Panc1 (cell line): ENCODE results near the gene WWOX. TPM values are rescaled to one million over a fixed set of nuclear protein-coding genes. Genes with fewer than 3 reads are reported as not detected.
A peak's percentile ranks its signal among the peaks of the same experiment; 100 is the strongest.

ENCODE experiments used
- ATAC-seq: fragments of 200-7000 bp; cut with Tn5 transposase; 2 replicates; pipeline ENCODE4 v1.9.1; 2020; ENCODE audit warnings: mild to moderate bottlenecking, moderate library complexity
- BruUV-seq: library from RNA; stranded (reverse); fragments of 400-500 nt; replicated peaks from 2 replicates; lab custom pipeline; 2021; lab: Mats Ljungman, UMichigan
- CTCF ChIA-PET: fragments of 300-600 bp; sonication (Branson Sonifier 250); formaldehyde crosslinking; loops from one replicate; lab custom pipeline; 2022; ENCODE audit warnings: antibody characterized with exemption; lab: Charles Lee
- POLR2A ChIA-PET: fragments of 300-600 bp; sonication (Branson Sonifier 250); formaldehyde crosslinking; loops from one replicate; lab custom pipeline; 2022; ENCODE audit warnings: antibody characterized with exemption; lab: Charles Lee
- DNase-seq: peaks from one replicate; pipeline ENCODE4 v3.0.0-alpha.2; 2010; ENCODE audit warnings: low read depth, low spot score
- H3K27ac ChIP-seq: 2 replicates; pipeline ENCODE4 v1.5.1; 2011; ENCODE audit warnings: mild to moderate bottlenecking, low read length, inconsistent platforms
- H3K27me3 ChIP-seq: fragments of 200-500 bp; sonication (Bioruptor generic); 2 replicates; pipeline ENCODE4 v1.6.0; 2014; ENCODE audit warnings: low read length, inconsistent platforms; ENCODE audit not compliant: control insufficient read depth, insufficient read depth
- H3K36me3 ChIP-seq: fragments of 200-500 bp; sonication (Bioruptor generic); 2 replicates; pipeline ENCODE4 v1.5.1; 2014; ENCODE audit warnings: inconsistent platforms, mild to moderate bottlenecking, low read length, moderate library complexity; ENCODE audit not compliant: control insufficient read depth, insufficient read depth
- H3K4me1 ChIP-seq: 2 replicates; pipeline ENCODE4 v1.5.1; 2011; ENCODE audit warnings: inconsistent platforms, mild to moderate bottlenecking, low read length, moderate library complexity; ENCODE audit not compliant: control insufficient read depth, insufficient read depth
- H3K4me3 ChIP-seq, 2 experiments: 2 replicates each; pipeline ENCODE4 v1.5.1; 2011 to 2012; ENCODE audit warnings: low read depth in 2 of 2, low read length in 2 of 2, mild to moderate bottlenecking in 2 of 2, inconsistent platforms in 1 of 2, moderate library complexity in 1 of 2
- H3K9me3 ChIP-seq: fragments of 200-500 bp; sonication (Bioruptor generic); 2 replicates; pipeline ENCODE4 v1.5.1; 2014; ENCODE audit warnings: low read depth, mild to moderate bottlenecking, inconsistent platforms, low read length, moderate library complexity; ENCODE audit not compliant: control insufficient read depth, insufficient read depth
- POLR2AphosphoS5 ChIP-seq: IDR thresholded peaks from 2 replicates; pipeline ENCODE4 v1.6.1; 2012; ENCODE audit warnings: mild to moderate bottlenecking, low read depth, low read length, moderate library complexity
- SIN3A ChIP-seq: IDR thresholded peaks from 2 replicates; pipeline ENCODE4 v1.6.1; 2012; ENCODE audit warnings: low read depth, mild to moderate bottlenecking, low read length, moderate library complexity, borderline replicate concordance; ENCODE audit not compliant: insufficient read depth
- TCF7L2 ChIP-seq: IDR thresholded peaks from 2 replicates; pipeline ENCODE4 v1.6.1; 2011; ENCODE audit warnings: mild to moderate bottlenecking, low read depth, low read length, inconsistent platforms
- in situ Hi-C: cut with HindIII; loops from 2 replicates; pipeline ENCODE4 v1.10.0; 2016; ENCODE audit warnings: low sequenced_read_pairs, low pct_unique_long_range_greater_than_20kb
- intact Hi-C: fragments of 100-400 bp; cut with micrococcal nuclease; formaldehyde crosslinking; loops from one replicate; pipeline ENCODE4 v1.10.0; 2022; ENCODE audit not compliant: unreplicated experiment
- total RNA-seq: library from RNA; stranded (reverse); gene quantifications from one replicate; pipeline ENCODE4 v1.2.1, GENCODE V29; 2021; ENCODE audit not compliant: unreplicated experiment
- TF ChIP-seq, protein P1 (sequence below), 2 experiments: IDR thresholded peaks; 2 replicates each; pipeline ENCODE4 v1.6.1; 2011 to 2012; ENCODE audit warnings: low read depth in 2 of 2, control low read depth in 1 of 2, low read length in 1 of 2, mild to moderate bottlenecking in 1 of 2, moderate library complexity in 1 of 2; ENCODE audit not compliant: insufficient read depth in 1 of 2
- TF ChIP-seq, protein P2 (sequence below): fragments of 450-650 bp; IDR thresholded peaks from 2 replicates; pipeline ENCODE4 v1.5.1; 2017; ENCODE audit warnings: mild to moderate bottlenecking

WWOX gene
- total RNA-seq, 1 experiment from 2014 or later = 12.5 TPM

DNA sequence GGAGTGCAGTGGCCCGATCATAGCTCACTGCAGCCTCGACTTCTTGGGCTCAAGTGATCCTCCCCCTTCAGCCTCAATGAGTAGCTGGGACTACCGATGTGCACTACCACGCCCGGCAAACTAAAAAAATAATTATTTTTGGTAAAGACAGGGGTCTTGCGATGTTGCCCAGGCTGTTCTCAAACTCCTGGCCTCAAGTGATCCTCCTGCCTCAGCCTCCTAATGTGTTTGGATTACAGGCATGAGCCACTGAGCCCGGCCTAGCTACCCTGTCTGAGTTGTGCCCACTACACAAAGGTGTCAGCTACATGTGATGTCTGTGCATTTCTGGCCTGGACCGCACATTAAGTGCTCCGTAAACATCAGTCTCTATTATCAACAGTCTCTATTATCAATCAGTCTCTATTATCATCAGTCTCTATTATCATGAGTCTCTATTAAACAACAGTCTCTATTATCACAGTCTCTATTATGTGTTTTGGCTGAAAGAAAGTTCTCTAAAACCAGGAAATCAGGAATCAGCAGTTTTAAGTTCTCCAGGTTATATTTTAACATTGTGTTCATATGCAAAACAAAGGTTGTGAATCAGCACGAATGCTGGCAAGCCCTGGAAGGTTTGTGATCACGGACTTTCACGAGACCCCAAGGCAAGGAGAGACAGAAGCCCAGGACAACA is 721 bp upstream of the WWOX start:
- ATAC-seq (no peak), DNase-seq (peak; percentile 7)
- Histone ChIP-seq H3K36me3 (no peaks in the 10 kb centered on the region), H3K27ac (peak overlapping the region; percentile 80), H3K9me3 (no peaks in the 10 kb centered on the region), H3K27me3 (no peaks in the 10 kb centered on the region), H3K4me1 (peaks cover 4% of the 10 kb centered on the region; the same call in 1 of the 2 replicates), H3K4me3 (peak overlapping the region; percentile 75 to 80)
- in situ Hi-C loops = no loop called here
- ChIA-PET POLR2A (no interaction called here), CTCF (no interaction called here)
- TF ChIP-seq, protein P1, sequence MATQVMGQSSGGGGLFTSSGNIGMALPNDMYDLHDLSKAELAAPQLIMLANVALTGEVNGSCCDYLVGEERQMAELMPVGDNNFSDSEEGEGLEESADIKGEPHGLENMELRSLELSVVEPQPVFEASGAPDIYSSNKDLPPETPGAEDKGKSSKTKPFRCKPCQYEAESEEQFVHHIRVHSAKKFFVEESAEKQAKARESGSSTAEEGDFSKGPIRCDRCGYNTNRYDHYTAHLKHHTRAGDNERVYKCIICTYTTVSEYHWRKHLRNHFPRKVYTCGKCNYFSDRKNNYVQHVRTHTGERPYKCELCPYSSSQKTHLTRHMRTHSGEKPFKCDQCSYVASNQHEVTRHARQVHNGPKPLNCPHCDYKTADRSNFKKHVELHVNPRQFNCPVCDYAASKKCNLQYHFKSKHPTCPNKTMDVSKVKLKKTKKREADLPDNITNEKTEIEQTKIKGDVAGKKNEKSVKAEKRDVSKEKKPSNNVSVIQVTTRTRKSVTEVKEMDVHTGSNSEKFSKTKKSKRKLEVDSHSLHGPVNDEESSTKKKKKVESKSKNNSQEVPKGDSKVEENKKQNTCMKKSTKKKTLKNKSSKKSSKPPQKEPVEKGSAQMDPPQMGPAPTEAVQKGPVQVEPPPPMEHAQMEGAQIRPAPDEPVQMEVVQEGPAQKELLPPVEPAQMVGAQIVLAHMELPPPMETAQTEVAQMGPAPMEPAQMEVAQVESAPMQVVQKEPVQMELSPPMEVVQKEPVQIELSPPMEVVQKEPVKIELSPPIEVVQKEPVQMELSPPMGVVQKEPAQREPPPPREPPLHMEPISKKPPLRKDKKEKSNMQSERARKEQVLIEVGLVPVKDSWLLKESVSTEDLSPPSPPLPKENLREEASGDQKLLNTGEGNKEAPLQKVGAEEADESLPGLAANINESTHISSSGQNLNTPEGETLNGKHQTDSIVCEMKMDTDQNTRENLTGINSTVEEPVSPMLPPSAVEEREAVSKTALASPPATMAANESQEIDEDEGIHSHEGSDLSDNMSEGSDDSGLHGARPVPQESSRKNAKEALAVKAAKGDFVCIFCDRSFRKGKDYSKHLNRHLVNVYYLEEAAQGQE (IDR thresholded peaks at IDR 0.05; ENCODE audit: insufficient read depth in 1 of 2, low read depth in 2 of 2, low read length in 1 of 2) = no peak
- TF ChIP-seq, protein P2, sequence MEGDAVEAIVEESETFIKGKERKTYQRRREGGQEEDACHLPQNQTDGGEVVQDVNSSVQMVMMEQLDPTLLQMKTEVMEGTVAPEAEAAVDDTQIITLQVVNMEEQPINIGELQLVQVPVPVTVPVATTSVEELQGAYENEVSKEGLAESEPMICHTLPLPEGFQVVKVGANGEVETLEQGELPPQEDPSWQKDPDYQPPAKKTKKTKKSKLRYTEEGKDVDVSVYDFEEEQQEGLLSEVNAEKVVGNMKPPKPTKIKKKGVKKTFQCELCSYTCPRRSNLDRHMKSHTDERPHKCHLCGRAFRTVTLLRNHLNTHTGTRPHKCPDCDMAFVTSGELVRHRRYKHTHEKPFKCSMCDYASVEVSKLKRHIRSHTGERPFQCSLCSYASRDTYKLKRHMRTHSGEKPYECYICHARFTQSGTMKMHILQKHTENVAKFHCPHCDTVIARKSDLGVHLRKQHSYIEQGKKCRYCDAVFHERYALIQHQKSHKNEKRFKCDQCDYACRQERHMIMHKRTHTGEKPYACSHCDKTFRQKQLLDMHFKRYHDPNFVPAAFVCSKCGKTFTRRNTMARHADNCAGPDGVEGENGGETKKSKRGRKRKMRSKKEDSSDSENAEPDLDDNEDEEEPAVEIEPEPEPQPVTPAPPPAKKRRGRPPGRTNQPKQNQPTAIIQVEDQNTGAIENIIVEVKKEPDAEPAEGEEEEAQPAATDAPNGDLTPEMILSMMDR = no peak
- no peak for TF ChIP-seq SIN3A
- no peak for TF ChIP-seq POLR2AphosphoS5
- TF ChIP-seq TCF7L2 = no peak
- no TSS peak for BruUV-seq
- intact Hi-C loops = no loop called here

DNA sequence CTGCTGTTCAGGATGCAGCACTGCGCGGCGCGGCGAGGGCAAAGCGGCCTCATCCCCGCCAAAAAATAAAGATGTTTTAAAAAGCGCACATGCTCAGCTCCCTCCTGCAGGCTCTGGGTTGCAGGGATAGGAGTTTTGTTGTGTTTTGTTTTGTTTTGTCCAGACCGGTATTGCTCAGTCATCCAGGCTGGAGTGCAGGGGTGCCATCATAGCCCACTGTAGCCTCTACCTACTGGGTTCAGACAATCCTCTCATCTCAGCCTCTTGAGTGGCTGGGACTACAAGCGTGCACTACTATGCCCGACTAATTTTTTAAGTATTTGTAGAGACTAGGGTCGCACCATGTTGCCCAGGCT is 636 bp downstream of the WWOX start:
- CTCF ChIA-PET = interaction anchor here (0.6 to 0.7 kb wide), 2 partner anchors 623 to 652 kb away, joined by 3 to 11 read pairs; no protein-coding TSS in a partner anchor
- H3K27ac ChIP-seq = peak overlapping the region; percentile 80
- ATAC-seq = no peak

More for the DNA sequence above, 636 bp downstream of the WWOX start:
- peak overlapping the region; percentile 75 to 80 for H3K4me3 ChIP-seq
- H3K27me3 ChIP-seq = no peaks in the 10 kb centered on the region
- POLR2A ChIA-PET = no interaction called here
- intact Hi-C loops = no loop called here
- no peaks in the 10 kb centered on the region for H3K9me3 ChIP-seq
- in situ Hi-C loops = no loop called here
- H3K36me3 ChIP-seq = no peaks in the 10 kb centered on the region
- H3K4me1 ChIP-seq = peaks cover 4% of the 10 kb centered on the region; the same call in 1 of the 2 replicates
- no peak for DNase-seq
- BruUV-seq = no TSS peak
- no peak for TF ChIP-seq POLR2AphosphoS5
- TF ChIP-seq, protein P2 = no peak; the same call in none of the 2 replicates
- TF ChIP-seq, protein P1 (IDR thresholded peaks at IDR 0.05; ENCODE audit: insufficient read depth in 1 of 2, low read depth in 2 of 2, low read length in 1 of 2) = no peak
- no peak for TF ChIP-seq TCF7L2
- TF ChIP-seq SIN3A = no peak
